H9 (cell line): ENCODE results near the gene TMEM108. TPM values are rescaled to one million over a fixed set of nuclear protein-coding genes. Genes with fewer than 3 reads are reported as not detected.

ENCODE experiments used
- DNase-seq: peaks from one replicate; pipeline ENCODE4 v3.0.0-alpha.2; 2017
- H2AFZ ChIP-seq: one replicate; pipeline ENCODE4 v1.6.1; 2013; ENCODE audit warnings: mild to moderate bottlenecking, low read length, control low read depth, moderate library complexity
- H2AK5ac ChIP-seq: 2 replicates; pipeline ENCODE4 v1.6.1; 2013; ENCODE audit warnings: low read length, control low read depth, mixed read lengths; ENCODE audit not compliant: insufficient read length
- H2BK120ac ChIP-seq: one replicate; pipeline ENCODE4 v1.6.1; 2013; ENCODE audit warnings: low read depth, mild to moderate bottlenecking, low read length, control low read depth, inconsistent platforms; ENCODE audit not compliant: poor library complexity, severe bottlenecking
- H2BK12ac ChIP-seq: 2 replicates; pipeline ENCODE4 v1.6.1; 2013; ENCODE audit warnings: low read length, control low read depth, mixed read lengths, low read depth; ENCODE audit not compliant: insufficient read length
- H2BK15ac ChIP-seq: 2 replicates; pipeline ENCODE4 v1.6.1; 2013; ENCODE audit warnings: low read depth, low read length, control low read depth
- H2BK20ac ChIP-seq: one replicate; pipeline ENCODE4 v1.6.1; 2013; ENCODE audit warnings: low read depth, mild to moderate bottlenecking, low read length, control low read depth, inconsistent platforms; ENCODE audit not compliant: poor library complexity, severe bottlenecking
- H2BK5ac ChIP-seq: 2 replicates; pipeline ENCODE4 v1.6.1; 2013; ENCODE audit warnings: low read length, control low read depth, mixed read lengths; ENCODE audit not compliant: insufficient read length
- H3K14ac ChIP-seq: 2 replicates; pipeline ENCODE4 v1.6.1; 2013; ENCODE audit warnings: low read length, control low read depth; ENCODE audit not compliant: insufficient read depth
- H3K18ac ChIP-seq: 2 replicates; pipeline ENCODE4 v1.6.1; 2013; ENCODE audit warnings: low read depth, mild to moderate bottlenecking, mixed read lengths, low read length, control low read depth; ENCODE audit not compliant: insufficient read length
- H3K23ac ChIP-seq: 2 replicates; pipeline ENCODE4 v1.6.1; 2013; ENCODE audit warnings: low read length, control low read depth, mixed read lengths, low read depth; ENCODE audit not compliant: insufficient read length
- H3K23me2 ChIP-seq: 2 replicates; pipeline ENCODE4 v1.6.1; 2013; ENCODE audit warnings: low read depth, mild to moderate bottlenecking, mixed read lengths, low read length, control low read depth; ENCODE audit not compliant: insufficient read length, poor library complexity, severe bottlenecking
- H3K27ac ChIP-seq: 2 replicates; pipeline ENCODE4 v1.5.1; 2013; ENCODE audit warnings: low read length, control low read depth, mixed read lengths, low read depth; ENCODE audit not compliant: insufficient read length
- H3K27me3 ChIP-seq: 2 replicates; pipeline ENCODE4 v1.6.1; 2013; ENCODE audit warnings: low read length, control low read depth, inconsistent platforms; ENCODE audit not compliant: insufficient read depth
- H3K4ac ChIP-seq: 2 replicates; pipeline ENCODE4 v1.6.1; 2013; ENCODE audit warnings: low read depth, mild to moderate bottlenecking, control low read depth, inconsistent platforms, low read length, moderate library complexity
- H3K4me1 ChIP-seq: 2 replicates; pipeline ENCODE4 v1.6.1; 2013; ENCODE audit warnings: low read length, control low read depth, inconsistent platforms; ENCODE audit not compliant: insufficient read depth
- H3K4me2 ChIP-seq: 2 replicates; pipeline ENCODE4 v1.6.1; 2013; ENCODE audit warnings: low read length, control low read depth, mixed read lengths; ENCODE audit not compliant: insufficient read length, insufficient read depth
- H3K56ac ChIP-seq: 2 replicates; pipeline ENCODE4 v1.6.1; 2013; ENCODE audit warnings: low read depth, mild to moderate bottlenecking, mixed read lengths, low read length, control low read depth; ENCODE audit not compliant: insufficient read length
- H3K79me1 ChIP-seq: 2 replicates; pipeline ENCODE4 v1.6.1; 2013; ENCODE audit warnings: low read depth, mild to moderate bottlenecking, moderate library complexity, low read length, control low read depth, inconsistent platforms; ENCODE audit not compliant: insufficient read depth, poor library complexity, severe bottlenecking
- H3K79me2 ChIP-seq: 2 replicates; pipeline ENCODE4 v1.6.1; 2013; ENCODE audit warnings: low read length, control low read depth, inconsistent platforms; ENCODE audit not compliant: insufficient read depth
- H3K9ac ChIP-seq: 2 replicates; pipeline ENCODE4 v1.6.1; 2013; ENCODE audit warnings: low read length, control low read depth, mixed read lengths; ENCODE audit not compliant: insufficient read length; ENCODE audit errors: extremely low read depth
- H3K9me3 ChIP-seq: one replicate; pipeline ENCODE4 v1.6.1; 2013; ENCODE audit warnings: low read depth, low read length, inconsistent platforms; ENCODE audit not compliant: control insufficient read depth
- H3T11ph ChIP-seq: one replicate; pipeline ENCODE4 v1.6.1; 2013; ENCODE audit warnings: mild to moderate bottlenecking, low read length, control low read depth, inconsistent platforms
- H4K20me1 ChIP-seq: one replicate; pipeline ENCODE4 v1.6.1; 2013; ENCODE audit not compliant: control insufficient read depth, insufficient read length, insufficient read depth
- H4K5ac ChIP-seq: 2 replicates; pipeline ENCODE4 v1.6.1; 2013; ENCODE audit warnings: low read depth, mild to moderate bottlenecking, mixed read lengths, low read length, control low read depth; ENCODE audit not compliant: insufficient read length
- H4K8ac ChIP-seq: replicated peaks from 2 replicates; pipeline ENCODE4 v1.6.1; 2013; ENCODE audit warnings: low read length, control low read depth, mixed read lengths, low read depth; ENCODE audit not compliant: insufficient read length
- H4K91ac ChIP-seq: 2 replicates; pipeline ENCODE4 v1.6.1; 2013; ENCODE audit warnings: low read depth, mild to moderate bottlenecking, moderate library complexity, mixed read lengths, low read length, control low read depth; ENCODE audit not compliant: insufficient read length
- H3K27ac Mint-ChIP-seq, 3 experiments: 2 replicates in 2 of 3; 3 replicates in 1 of 3; pipeline ENCODE4 v1.8.0; 2020 to 2021; ENCODE audit warnings: mixed read lengths in 3 of 3, mild to moderate bottlenecking in 1 of 3, moderate library complexity in 1 of 3
- H3K27me3 Mint-ChIP-seq: 2 replicates; pipeline ENCODE4 v1.8.0; 2021; ENCODE audit warnings: low read depth, mild to moderate bottlenecking, moderate library complexity, mixed read lengths
- H3K36me3 Mint-ChIP-seq, 3 experiments: 2 replicates in 2 of 3; 3 replicates in 1 of 3; pipeline ENCODE4 v1.8.0; 2020 to 2021; ENCODE audit warnings: low read depth in 3 of 3, mixed read lengths in 3 of 3; ENCODE audit not compliant: insufficient read depth in 1 of 3
- H3K4me1 Mint-ChIP-seq, 2 experiments: 2 replicates each; pipeline ENCODE4 v1.8.0; 2020; ENCODE audit warnings: mixed read lengths in 2 of 2
- H3K4me3 Mint-ChIP-seq, 2 experiments: 2 replicates in 1 of 2; 3 replicates in 1 of 2; pipeline ENCODE4 v1.8.0; 2020 to 2021; ENCODE audit warnings: mild to moderate bottlenecking in 2 of 2, mixed read lengths in 2 of 2, moderate library complexity in 1 of 2
- H3K9me3 Mint-ChIP-seq, 2 experiments: 2 replicates in 1 of 2; 3 replicates in 1 of 2; pipeline ENCODE4 v1.8.0; 2020; ENCODE audit warnings: mild to moderate bottlenecking in 2 of 2, mixed read lengths in 2 of 2, moderate library complexity in 1 of 2
- CTCF ChIP-seq: fragments of 200-600 bp; sonication (generic); conservative IDR thresholded peaks from 3 replicates; pipeline ENCODE4 v1.8.0; 2021; ENCODE audit warnings: antibody characterized with exemption, mild to moderate bottlenecking
- WGBS: extraction: QIAGEN DNeasy Blood & Tissue Kit; methylation state at CpG from one replicate; pipeline ENCODE4 v1.1.7; 2013; ENCODE audit warnings: missing lambda C conversion rate, low lambda C conversion rate, mixed read lengths; ENCODE audit not compliant: insufficient read length; ENCODE audit errors: extremely low coverage; 5-methylcytosine and 5-hydroxymethylcytosine counted together
- total RNA-seq: library from RNA; stranded (reverse); gene quantifications from 2 replicates; pipeline ENCODE4 v1.2.1, GENCODE V29; 2021

TMEM108 gene
- total RNA-seq, 1 experiment from 2014 or later, result 5.0 TPM

GRCh38 chr3:133058243-133058642 lies 20.1 kb downstream of the TMEM108 start:
- Histone ChIP-seq H3K14ac (no peak overlapping the region; the same call in 1 of the 2 replicates), H2BK120ac (no peak overlapping the region), H3K56ac (no peak overlapping the region), H2AFZ (no peak overlapping the region), H3K18ac (no peak overlapping the region), H3K9ac (no peak overlapping the region), H3K4ac (no peak overlapping the region), H2BK15ac (no peak overlapping the region), H2BK20ac (no peak overlapping the region), H2BK12ac (no peak overlapping the region), H3K27me3 (no peaks in the 10 kb centered on the region), H4K20me1 (no peaks in the 10 kb centered on the region), H4K5ac (no peak overlapping the region), H3K4me1 (peaks cover 9% of the 10 kb centered on the region; the same call in 1 of the 2 replicates), H3K4me2 (no peak overlapping the region), H3K79me2 (no peaks in the 10 kb centered on the region), H3K9me3 (no peaks in the 10 kb centered on the region), H4K8ac (no peak overlapping the region), H4K91ac (no peak overlapping the region), H3K23me2 (no peaks in the 10 kb centered on the region), H2AK5ac (no peak overlapping the region), H3T11ph (no peak overlapping the region), H2BK5ac (no peak overlapping the region), H3K23ac (no peak overlapping the region), H3K27ac (no peak overlapping the region), H3K79me1 (no peaks in the 10 kb centered on the region)
- Mint-ChIP-seq H3K27ac (peak overlapping the region in 2 of 3 experiments; percentile 56 to 70; a peak in 3 of 7 replicates), H3K27me3 (peaks cover 2% of the 10 kb centered on the region; the same call in 1 of the 2 replicates), H3K36me3 (no peaks in the 10 kb centered on the region; a peak in 1 of 7 replicates), H3K4me3 (no peak overlapping the region), H3K4me1 (peaks cover 23 to 39% of the 10 kb centered on the region in 2 experiments), H3K9me3 (no peaks in the 10 kb centered on the region)
- TF ChIP-seq CTCF, result no peak
- DNase-seq, result peak; percentile 37
- no CpG with 5 or more reads among the region's 4 CpGs for WGBS
